PC-3 (cell line): ENCODE data around the gene IQSEC3. TPM values are rescaled to one million over a fixed set of nuclear protein-coding genes. Genes with fewer than 3 reads are reported as not detected.

Source experiments
- ATAC-seq: fragments of 200-7000 bp; cut with Tn5 transposase; 2 replicates; pipeline ENCODE4 v1.9.1; 2020; ENCODE audit warnings: mild to moderate bottlenecking, moderate library complexity
- BruUV-seq: library from RNA; stranded (reverse); fragments of 400-500 nt; replicated peaks from 2 replicates; lab custom pipeline; 2021; lab: Mats Ljungman, UMichigan
- CTCF ChIA-PET: fragments of 300-600 bp; sonication (Branson Sonifier 250); formaldehyde crosslinking; loops from one replicate; lab custom pipeline; 2022; ENCODE audit warnings: antibody characterized with exemption; lab: Charles Lee
- POLR2A ChIA-PET: fragments of 300-600 bp; sonication (Branson Sonifier 250); formaldehyde crosslinking; loops from one replicate; lab custom pipeline; 2022; ENCODE audit warnings: antibody characterized with exemption; ENCODE audit not compliant: unreplicated experiment; lab: Charles Lee
- DNase-seq: peaks from one replicate; pipeline ENCODE4 v3.0.0-alpha.2; 2015
- H2AFZ ChIP-seq: fragments of 300-600 bp; sonication (generic); 2 replicates; pipeline ENCODE4 v1.6.0; 2016; ENCODE audit warnings: antibody characterized with exemption, low read length
- H3F3A ChIP-seq: fragments of 300-600 bp; sonication (generic); one replicate; pipeline ENCODE4 v1.6.0; 2017; ENCODE audit warnings: antibody characterized with exemption, low read length, control low read depth, mild to moderate bottlenecking; ENCODE audit not compliant: unreplicated experiment
- H3K27ac ChIP-seq: fragments of 300-600 bp; sonication (generic); 2 replicates; pipeline ENCODE4 v1.5.1; 2016; ENCODE audit warnings: mild to moderate bottlenecking, low read length
- H3K27me3 ChIP-seq: fragments of 300-600 bp; sonication (generic); 2 replicates; pipeline ENCODE4 v1.6.1; 2016; ENCODE audit warnings: low read length, mixed read lengths
- H3K36me3 ChIP-seq: fragments of 300-600 bp; sonication (generic); 2 replicates; pipeline ENCODE4 v1.6.1; 2016; ENCODE audit warnings: low read depth, mixed run types, low read length, mixed read lengths
- H3K4me1 ChIP-seq: fragments of 300-600 bp; sonication (generic); 2 replicates; pipeline ENCODE4 v1.5.1; 2016; ENCODE audit warnings: low read length; ENCODE audit not compliant: insufficient read depth
- H3K4me2 ChIP-seq: fragments of 300-600 bp; sonication (generic); 2 replicates; pipeline ENCODE4 v1.6.0; 2016; ENCODE audit warnings: low read length
- H3K4me3 ChIP-seq: fragments of 300-600 bp; sonication (generic); 2 replicates; pipeline ENCODE4 v1.5.1; 2016; ENCODE audit warnings: mild to moderate bottlenecking, low read length, mixed read lengths
- H3K79me2 ChIP-seq: fragments of 300-600 bp; sonication (generic); 2 replicates; pipeline ENCODE4 v1.6.1; 2017; ENCODE audit warnings: low read length, mixed read lengths
- H3K9ac ChIP-seq: fragments of 300-600 bp; sonication (generic); 2 replicates; pipeline ENCODE4 v1.6.0; 2016; ENCODE audit warnings: mild to moderate bottlenecking, low read length
- H3K9me2 ChIP-seq: fragments of 300-600 bp; sonication (generic); replicated peaks from 2 replicates; pipeline ENCODE4 v1.6.1; 2016; ENCODE audit warnings: mixed run types, low read length, mixed read lengths
- H3K9me3 ChIP-seq: fragments of 300-600 bp; sonication (generic); 2 replicates; pipeline ENCODE4 v1.6.1; 2016; ENCODE audit warnings: low read length, mixed read lengths
- H4K20me1 ChIP-seq: fragments of 300-600 bp; sonication (generic); 2 replicates; pipeline ENCODE4 v1.6.1; 2016; ENCODE audit warnings: low read length, mixed read lengths
- CTCF ChIP-seq: fragments of 300-600 bp; sonication (generic); conservative IDR thresholded peaks from 2 replicates; pipeline ENCODE4 v1.5.1; 2017; ENCODE audit warnings: antibody characterized with exemption, low read depth, mild to moderate bottlenecking, low read length
- EZH2 ChIP-seq: fragments of 300-600 bp; sonication (generic); IDR thresholded peaks from one replicate; pipeline ENCODE4 v1.6.1; 2017; ENCODE audit warnings: antibody characterized with exemption, mild to moderate bottlenecking, low read length; ENCODE audit not compliant: unreplicated experiment
- EZH2phosphoT487 ChIP-seq: fragments of 300-600 bp; sonication (generic); IDR thresholded peaks from 2 replicates; pipeline ENCODE4 v1.6.1; 2018; ENCODE audit warnings: mild to moderate bottlenecking, antibody characterized with exemption, low read length, borderline replicate concordance
- intact Hi-C: fragments of 100-400 bp; cut with micrococcal nuclease; formaldehyde crosslinking; loops from 2 replicates; pipeline ENCODE4 v1.9.0; 2023
- total RNA-seq: library from RNA; depleted of rRNA; stranded (reverse); fragments of >200 nt; gene quantifications from 2 replicates; pipeline ENCODE4 v1.2.3, GENCODE V29; 2014

The IQSEC3 gene
- total RNA-seq, 1 experiment from 2014 or later = 0.11 TPM

- no peak overlapping the region for H2AFZ ChIP-seq
- H3K9me2 ChIP-seq = no peaks in the 10 kb centered on the region
- no peaks in the 10 kb centered on the region for H4K20me1 ChIP-seq
- ChIA-PET POLR2A (no interaction called here), CTCF (no interaction called here)
- no peak for DNase-seq
- ATAC-seq = no peak
- no peak for TF ChIP-seq EZH2phosphoT487
- no peak for TF ChIP-seq EZH2
- TF ChIP-seq CTCF = no peak
- no peaks in the 10 kb centered on the region; the same call in 1 of the 2 replicates for H3K36me3 ChIP-seq
- H3K27me3 ChIP-seq = no peaks in the 10 kb centered on the region; the same call in 1 of the 2 replicates
- no peak overlapping the region for H3K4me3 ChIP-seq
- no peaks in the 10 kb centered on the region for H3K4me1 ChIP-seq
- BruUV-seq = no TSS peak
- no peaks in the 10 kb centered on the region for H3K9me3 ChIP-seq
- no peak overlapping the region for H3K4me2 ChIP-seq
- H3K79me2 ChIP-seq = no peaks in the 10 kb centered on the region
- H3K9ac ChIP-seq = no peak overlapping the region
- H3F3A ChIP-seq = no peaks in the 10 kb centered on the region
- intact Hi-C loops = no loop called here
- H3K27ac ChIP-seq = no peak overlapping the region
Observed at GRCh38 chr12:220491-220890, 153.9 kb downstream of the IQSEC3 start.

GRCh38 chr12:220946-221550, 154.5 kb downstream of the IQSEC3 start:
- POLR2A ChIA-PET = no interaction called here
- Histone ChIP-seq H3K27ac (no peak overlapping the region), H3K36me3 (no peaks in the 10 kb centered on the region; the same call in 1 of the 2 replicates), H3K9me2 (no peaks in the 10 kb centered on the region), H3K4me3 (no peak overlapping the region), H3F3A (no peaks in the 10 kb centered on the region), H3K27me3 (no peaks in the 10 kb centered on the region; the same call in 1 of the 2 replicates), H3K79me2 (no peaks in the 10 kb centered on the region), H4K20me1 (no peaks in the 10 kb centered on the region), H3K9ac (no peak overlapping the region), H2AFZ (no peak overlapping the region), H3K9me3 (no peaks in the 10 kb centered on the region), H3K4me2 (no peak overlapping the region), H3K4me1 (no peaks in the 10 kb centered on the region)
- CTCF ChIA-PET = no interaction called here
- ATAC-seq (no peak), DNase-seq (no peak)
- no TSS peak for BruUV-seq
- intact Hi-C loops = no loop called here
- TF ChIP-seq CTCF = no peak
- no peak for TF ChIP-seq EZH2
- TF ChIP-seq EZH2phosphoT487 = no peak

GRCh38 chr12:221736-222135, 155.2 kb downstream of the IQSEC3 start:
- Histone ChIP-seq H3K79me2 (no peaks in the 10 kb centered on the region), H3K4me2 (no peak overlapping the region), H3K4me3 (no peak overlapping the region), H4K20me1 (no peaks in the 10 kb centered on the region), H3K27me3 (peaks cover 6% of the 10 kb centered on the region), H2AFZ (no peak overlapping the region), H3F3A (no peaks in the 10 kb centered on the region), H3K9me3 (no peaks in the 10 kb centered on the region), H3K36me3 (no peaks in the 10 kb centered on the region; the same call in 1 of the 2 replicates), H3K27ac (no peak overlapping the region), H3K9me2 (no peaks in the 10 kb centered on the region), H3K9ac (no peak overlapping the region), H3K4me1 (no peaks in the 10 kb centered on the region)
- DNase-seq (no peak), ATAC-seq (no peak)
- no peak for TF ChIP-seq EZH2
- no peak for TF ChIP-seq EZH2phosphoT487
- no peak for TF ChIP-seq CTCF
- ChIA-PET POLR2A (no interaction called here), CTCF (no interaction called here)
- intact Hi-C loops = no loop called here
- no TSS peak for BruUV-seq
